IMR-90 (cell line): Measurements from ENCODE around the gene CAP2. TPM values are rescaled to one million over a fixed set of nuclear protein-coding genes. Genes with fewer than 3 reads are reported as not detected.

ENCODE experiments used
- ATAC-seq: fragments of 200-7000 bp; cut with Tn5 transposase; 2 replicates; pipeline ENCODE4 v1.9.1; 2020; ENCODE audit warnings: low read depth, mild to moderate bottlenecking, moderate library complexity
- BruUV-seq: library from RNA; stranded (reverse); fragments of 400-500 nt; replicated peaks from 2 replicates; lab custom pipeline; 2021; lab: Mats Ljungman, UMichigan
- CTCF ChIA-PET: fragments of 300-600 bp; formaldehyde crosslinking; extraction: SDS; loops from one replicate; lab custom pipeline; 2021; ENCODE audit warnings: antibody characterized with exemption; lab: Yijun Ruan, JAX
- POLR2A ChIA-PET: fragments of 300-600 bp; sonication (Branson Sonifier 250); formaldehyde crosslinking; loops from one replicate; lab custom pipeline; 2022; ENCODE audit warnings: antibody characterized with exemption; ENCODE audit not compliant: unreplicated experiment; lab: Charles Lee
- DNase-seq: peaks from one replicate; pipeline ENCODE4 v3.0.0; 2013
- H2AFZ ChIP-seq: replicated peaks from 2 replicates; pipeline ENCODE3; 2013; ENCODE audit warnings: low read length, mild to moderate bottlenecking; ENCODE audit not compliant: poor library complexity
- H2AK5ac ChIP-seq: 2 replicates; pipeline ENCODE4 v1.6.1; 2013; ENCODE audit warnings: low read depth, low read length, inconsistent platforms
- H2AK9ac ChIP-seq: replicated peaks from 2 replicates; pipeline ENCODE3; 2013; ENCODE audit warnings: mild to moderate bottlenecking, low read depth, low read length, moderate library complexity; ENCODE audit not compliant: poor library complexity
- H2BK120ac ChIP-seq: 2 replicates; pipeline ENCODE4 v1.6.1; 2013; ENCODE audit warnings: low read depth, low read length, inconsistent platforms
- H2BK15ac ChIP-seq: 3 replicates; pipeline ENCODE4 v1.6.1; 2013; ENCODE audit warnings: low read depth, low read length, inconsistent platforms
- H2BK20ac ChIP-seq: 2 replicates; pipeline ENCODE4 v1.6.1; 2013; ENCODE audit warnings: low read depth, mild to moderate bottlenecking, inconsistent platforms, low read length, moderate library complexity
- H2BK5ac ChIP-seq: 2 replicates; pipeline ENCODE4 v1.6.1; 2013; ENCODE audit warnings: mild to moderate bottlenecking, low read depth, low read length, inconsistent platforms; ENCODE audit not compliant: poor library complexity, severe bottlenecking
- H3K14ac ChIP-seq: replicated peaks from 2 replicates; pipeline ENCODE4 v1.6.1; 2013; ENCODE audit warnings: low read depth, low read length, inconsistent platforms
- H3K18ac ChIP-seq: 2 replicates; pipeline ENCODE4 v1.6.1; 2013; ENCODE audit warnings: low read depth, low read length, control low read depth
- H3K23ac ChIP-seq: 2 replicates; pipeline ENCODE4 v1.6.1; 2013; ENCODE audit warnings: low read depth, low read length, inconsistent platforms
- H3K27ac ChIP-seq: 2 replicates; pipeline ENCODE4 v1.5.1; 2013; ENCODE audit warnings: mild to moderate bottlenecking, control low read depth, low read length; ENCODE audit not compliant: insufficient read depth
- H3K27me3 ChIP-seq: 2 replicates; pipeline ENCODE4 v1.6.1; 2013; ENCODE audit warnings: low read length; ENCODE audit not compliant: control insufficient read depth, insufficient read depth
- H3K36me3 ChIP-seq: 2 replicates; pipeline ENCODE4 v1.6.1; 2013; ENCODE audit warnings: low read length, mixed read lengths; ENCODE audit not compliant: control insufficient read depth, insufficient read depth
- H3K4ac ChIP-seq: 2 replicates; pipeline ENCODE4 v1.6.1; 2013; ENCODE audit warnings: low read depth, low read length, inconsistent platforms
- H3K4me1 ChIP-seq: 2 replicates; pipeline ENCODE4 v1.6.1; 2013; ENCODE audit warnings: low read length, mixed read lengths; ENCODE audit not compliant: control insufficient read depth, insufficient read depth
- H3K4me2 ChIP-seq: 2 replicates; pipeline ENCODE4 v1.6.1; 2013; ENCODE audit warnings: low read depth, mild to moderate bottlenecking, control low read depth, low read length, moderate library complexity
- H3K4me3 ChIP-seq: 2 replicates; pipeline ENCODE4 v1.5.1; 2013; ENCODE audit warnings: low read depth, mild to moderate bottlenecking, control low read depth, low read length, moderate library complexity; ENCODE audit not compliant: insufficient read depth
- H3K56ac ChIP-seq: 2 replicates; pipeline ENCODE4 v1.6.1; 2013; ENCODE audit warnings: low read length, inconsistent platforms; ENCODE audit not compliant: insufficient read depth; ENCODE audit errors: extremely low read depth
- H3K79me1 ChIP-seq, 2 experiments: 2 replicates each; pipeline ENCODE4 v1.6.1; 2013; ENCODE audit warnings: low read length in 2 of 2, inconsistent platforms in 1 of 2, low read depth in 1 of 2
- H3K9ac ChIP-seq: 2 replicates; pipeline ENCODE4 v1.6.1; 2013; ENCODE audit warnings: low read depth, low read length, control low read depth
- H3K9me1 ChIP-seq: 2 replicates; pipeline ENCODE4 v1.6.1; 2013; ENCODE audit warnings: low read length, inconsistent platforms; ENCODE audit not compliant: insufficient read depth
- H3K9me3 ChIP-seq: 2 replicates; pipeline ENCODE4 v1.6.1; 2013; ENCODE audit warnings: low read length; ENCODE audit not compliant: control insufficient read depth, insufficient read depth
- H4K20me1 ChIP-seq: 2 replicates; pipeline ENCODE4 v1.6.1; 2013; ENCODE audit warnings: low read length, inconsistent platforms; ENCODE audit not compliant: insufficient read depth
- H4K5ac ChIP-seq: 2 replicates; pipeline ENCODE4 v1.6.1; 2013; ENCODE audit warnings: mild to moderate bottlenecking, low read depth, low read length, control low read depth
- H4K8ac ChIP-seq, 2 experiments: 2 replicates each; pipeline ENCODE4 v1.6.1; 2013; ENCODE audit warnings: low read depth in 2 of 2, low read length in 2 of 2, control low read depth in 1 of 2, inconsistent platforms in 1 of 2
- H4K91ac ChIP-seq: 2 replicates; pipeline ENCODE4 v1.6.1; 2013; ENCODE audit warnings: low read depth, low read length, inconsistent platforms; ENCODE audit not compliant: insufficient read depth
- BHLHE40 ChIP-seq: fragments of 150-350 bp; IDR thresholded peaks from 2 replicates; pipeline ENCODE4 v1.6.1; 2016; ENCODE audit warnings: mild to moderate bottlenecking, low read depth, low read length
- CEBPB ChIP-seq: IDR thresholded peaks from 2 replicates; pipeline ENCODE4 v1.6.1; 2012; ENCODE audit warnings: low read depth, low read length, improper control_type of control experiment
- CHD1 ChIP-seq: IDR thresholded peaks from 2 replicates; pipeline ENCODE4 v1.6.1; 2012; ENCODE audit warnings: low read depth, low read length, improper control_type of control experiment
- CTCF ChIP-seq: conservative IDR thresholded peaks from 2 replicates; pipeline ENCODE4 v1.5.1; 2012; ENCODE audit warnings: mild to moderate bottlenecking, low read depth, low read length, improper control_type of control experiment
- ELK1 ChIP-seq: fragments of 150-350 bp; IDR thresholded peaks from 2 replicates; pipeline ENCODE4 v1.6.1; 2016; ENCODE audit warnings: low read depth, mild to moderate bottlenecking, low read length, moderate library complexity, borderline replicate concordance
- FOS ChIP-seq: fragments of 150-350 bp; IDR thresholded peaks from 2 replicates; pipeline ENCODE4 v1.6.1; 2016; ENCODE audit warnings: low read depth, low read length
- MAFK ChIP-seq: IDR thresholded peaks from 2 replicates; pipeline ENCODE4 v1.6.1; 2012; ENCODE audit warnings: low read depth, low read length, improper control_type of control experiment
- MAZ ChIP-seq: IDR thresholded peaks from 2 replicates; pipeline ENCODE4 v1.6.1; 2012; ENCODE audit warnings: low read depth, mild to moderate bottlenecking, low read length, improper control_type of control experiment, moderate library complexity, borderline replicate concordance
- MXI1 ChIP-seq: IDR thresholded peaks from 2 replicates; pipeline ENCODE4 v1.6.1; 2012; ENCODE audit warnings: low read depth, mild to moderate bottlenecking, low read length, moderate library complexity, borderline replicate concordance
- NFE2L2 ChIP-seq: fragments of 150-350 bp; IDR thresholded peaks from 2 replicates; pipeline ENCODE4 v1.6.1; 2016; ENCODE audit warnings: low read depth, mild to moderate bottlenecking, low read length
- POLR2A ChIP-seq: IDR thresholded peaks from 2 replicates; pipeline ENCODE4 v1.6.1; 2012; ENCODE audit warnings: mild to moderate bottlenecking, low read depth, low read length
- RAD21 ChIP-seq: IDR thresholded peaks from 2 replicates; pipeline ENCODE4 v1.6.1; 2012; ENCODE audit warnings: low read length, improper control_type of control experiment
- RCOR1 ChIP-seq: IDR thresholded peaks from 2 replicates; pipeline ENCODE4 v1.6.1; 2012; ENCODE audit warnings: mild to moderate bottlenecking, low read length, improper control_type of control experiment; ENCODE audit not compliant: insufficient replicate concordance
- RFX5 ChIP-seq: IDR thresholded peaks from 2 replicates; pipeline ENCODE4 v1.8.0; 2012; ENCODE audit warnings: low read depth, mild to moderate bottlenecking, low read length, moderate library complexity
- SMC3 ChIP-seq: fragments of 150-350 bp; IDR thresholded peaks from 2 replicates; pipeline ENCODE4 v1.6.1; 2016; ENCODE audit warnings: low read depth, mild to moderate bottlenecking, antibody characterized with exemption, low read length, moderate library complexity
- USF2 ChIP-seq: fragments of 150-350 bp; IDR thresholded peaks from 2 replicates; pipeline ENCODE4 v1.6.1; 2017; ENCODE audit warnings: mild to moderate bottlenecking, antibody characterized with exemption, low read length, low read depth
- dilution Hi-C: fragments of 300-500 bp; cut with HindIII; formaldehyde crosslinking; loops from one replicate; pipeline ENCODE4 v1.14.3; 2018; ENCODE audit warnings: low sequenced_read_pairs; ENCODE audit not compliant: unreplicated experiment
- in situ Hi-C: fragments of 300-500 bp; cut with MboI; formaldehyde crosslinking; loops from 3 replicates; pipeline ENCODE4 v1.14.3; 2019; ENCODE audit warnings: low sequenced_read_pairs, inconsistent platforms, mixed read lengths
- intact Hi-C: fragments of 100-400 bp; cut with micrococcal nuclease; formaldehyde crosslinking; loops from 2 replicates; pipeline ENCODE4 v1.10.0; 2022
- polyA plus RNA-seq, 3 experiments: library from polyadenylated mRNA; depleted of rRNA; stranded (reverse); fragments of >200 nt; gene quantifications; 2 replicates each; pipeline ENCODE4 v1.2.3, GENCODE V29; 2012; ENCODE audit warnings: low replicate concordance in 1 of 3
- total RNA-seq: library from RNA; depleted of rRNA; stranded (reverse); fragments of >200 nt; gene quantifications from 2 replicates; pipeline ENCODE4 v1.2.3, GENCODE V29; 2012

CAP2 gene
- total and polyA plus RNA-seq, 2 of the 4 experiments (the other 2 are of a cell fraction): 14.5 to 27.5 TPM

- Histone ChIP-seq H2BK20ac (no peak overlapping the region), H2BK5ac (no peak overlapping the region), H2BK120ac (no peak overlapping the region), H3K79me1 (no peaks in the 10 kb centered on the region), H4K91ac (no peak overlapping the region), H4K20me1 (no peaks in the 10 kb centered on the region), H2AFZ (no peak overlapping the region), H3K4me2 (no peak overlapping the region), H3K9me1 (peaks cover under 1% of the 10 kb centered on the region; the same call in 1 of the 2 replicates), H3K56ac (no peak overlapping the region), H3K27me3 (no peaks in the 10 kb centered on the region), H3K4me1 (peaks cover under 1% of the 10 kb centered on the region; the same call in 1 of the 2 replicates), H2BK15ac (no peak overlapping the region), H4K8ac (no peak overlapping the region), H3K23ac (no peak overlapping the region), H3K9me3 (no peaks in the 10 kb centered on the region), H3K14ac (no peak overlapping the region), H3K18ac (no peak overlapping the region), H2AK9ac (no peak overlapping the region), H3K4me3 (no peak overlapping the region), H4K5ac (no peak overlapping the region), H3K36me3 (no peaks in the 10 kb centered on the region), H2AK5ac (no peak overlapping the region), H3K27ac (no peak overlapping the region), H3K9ac (no peak overlapping the region), H3K4ac (no peak overlapping the region)
- TF ChIP-seq CTCF (no peak), RAD21 (no peak), MAFK (no peak), CEBPB (no peak), MXI1 (no peak), FOS (no peak), ELK1 (no peak), POLR2A (no peak), SMC3 (no peak), NFE2L2 (no peak), CHD1 (no peak), MAZ (no peak), RCOR1 (no peak), USF2 (no peak), BHLHE40 (no peak), RFX5 (no peak)
- POLR2A ChIA-PET: no interaction called here
- in situ Hi-C loops (no loop called here), dilution Hi-C loops (no loop called here), intact Hi-C loops (no loop called here)
- CTCF ChIA-PET: no interaction called here
- BruUV-seq: no TSS peak
- ATAC-seq: no peak
- no peak for DNase-seq
Measured at GRCh38 chr6:17365961-17366360, 27.4 kb upstream of the CAP2 start.
